Activated CD4-positive, alpha-beta T cell treated with anti-CD3 and anti-CD28 coated beads, Interleukin-2, Interleukin-4, amounts not matched to agents 100 ng/mL and 50 ng/mL, durations not matched to agents 16 hours and 8 hours (primary cell): ENCODE measurements around the gene ITPA.
A peak's percentile ranks its signal among the peaks of the same experiment; 100 is the strongest.

Experiments used
- DNase-seq: peaks from one replicate; pipeline ENCODE4 v3.0.0-alpha.2; 2020; ENCODE audit warnings: low spot score

Gene ITPA

GRCh38 chr20:3229158-3229557 lies 19.9 kb downstream of the ITPA start:
- DNase-seq: no peak

GRCh38 chr20:3229798-3230197 lies 20.5 kb downstream of the ITPA start:
- DNase-seq: no peak

GRCh38 chr20:3231116-3231515 lies 21.8 kb downstream of the ITPA start:
- DNase-seq: no peak

GRCh38 chr20:3231889-3232588 lies 22.7 kb downstream of the ITPA start:
- no peak for DNase-seq

- no peak for DNase-seq
Measured at GRCh38 chr20:3233131-3233990, 24.1 kb downstream of the ITPA start.

GRCh38 chr20:3233991-3234498 lies 24.7 kb downstream of the ITPA start:
- no peak for DNase-seq

GRCh38 chr20:3235666-3236324 lies 26.5 kb downstream of the ITPA start:
- DNase-seq: no peak

GRCh38 chr20:3237011-3237957 lies 28.0 kb downstream of the ITPA start:
- DNase-seq: no peak

- no peak for DNase-seq
Measured at GRCh38 chr20:3237958-3238615, 28.8 kb downstream of the ITPA start.

GRCh38 chr20:3238616-3239025 lies 29.3 kb downstream of the ITPA start:
- peak; percentile 41 for DNase-seq

GRCh38 chr20:3239026-3239866 lies 29.9 kb downstream of the ITPA start, which contains the start of gene SLC4A11:
Gene SLC4A11, minus strand, starts transcription at chr20:3239190. Its CDS starts 53 bp downstream, at chr20:3239137.
- DNase-seq: peak; percentile 22

GRCh38 chr20:3239867-3240775 lies 30.8 kb downstream of the ITPA start:
- no peak for DNase-seq

- DNase-seq: no peak
Measured at GRCh38 chr20:3240776-3241363, 31.6 kb downstream of the ITPA start.

GRCh38 chr20:3242172-3242692 lies 32.9 kb downstream of the ITPA start:
- DNase-seq: no peak

GRCh38 chr20:3243718-3244358 lies 34.5 kb downstream of the ITPA start:
- no peak for DNase-seq

- DNase-seq: no peak
Measured at GRCh38 chr20:3244613-3245012, 35.3 kb downstream of the ITPA start.

- no peak for DNase-seq
Measured at GRCh38 chr20:3245156-3245555, 35.9 kb downstream of the ITPA start.

GRCh38 chr20:3245711-3246110 lies 36.4 kb downstream of the ITPA start:
- DNase-seq: no peak
